RCC 7860 (cell line): ENCODE results near the gene BCL2.

Experiments used
- DNase-seq: peaks from one replicate; pipeline ENCODE4 v3.0.0-alpha.2; 2015; ENCODE audit warnings: low spot score
- FAIRE-seq: peaks from 2 replicates; lab custom pipeline; 2012; peaks lifted over from hg19 to GRCh38; lab: Jason Lieb, UNC

The BCL2 gene

DNA sequence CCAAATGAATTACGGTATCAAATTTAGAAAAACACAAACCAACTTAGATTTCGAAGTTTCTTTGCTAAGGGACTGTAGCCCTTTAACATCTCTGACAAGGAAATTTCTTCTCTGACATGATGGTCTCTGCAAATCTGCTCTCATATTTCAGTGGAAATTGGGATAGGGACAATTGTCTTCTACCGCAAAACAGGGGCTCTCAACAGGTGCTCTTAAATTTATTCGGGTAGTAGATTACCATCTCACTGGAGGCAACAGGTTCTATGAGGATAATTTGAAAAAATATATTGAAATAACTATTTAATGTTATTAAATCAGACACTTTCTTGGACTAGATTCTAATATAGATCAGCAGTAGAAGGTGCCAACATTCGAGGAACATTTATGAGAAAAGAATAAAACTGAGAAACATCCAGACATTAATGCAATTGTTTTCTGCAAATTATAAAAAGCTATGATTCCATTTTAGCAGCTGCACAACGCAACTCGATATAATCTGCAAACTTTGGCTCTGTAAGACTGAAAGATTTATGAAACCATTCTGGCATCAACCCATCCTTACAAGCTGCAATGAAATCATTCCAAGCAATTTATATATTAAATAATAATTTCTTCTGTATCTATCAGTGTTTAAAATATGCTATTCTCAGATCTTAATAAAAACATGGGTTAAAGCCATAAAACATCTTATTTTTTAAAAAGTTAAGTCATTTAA, 10.0 kb upstream of the BCL2 start:
- DNase-seq = no peak
- no peak for FAIRE-seq

DNA sequence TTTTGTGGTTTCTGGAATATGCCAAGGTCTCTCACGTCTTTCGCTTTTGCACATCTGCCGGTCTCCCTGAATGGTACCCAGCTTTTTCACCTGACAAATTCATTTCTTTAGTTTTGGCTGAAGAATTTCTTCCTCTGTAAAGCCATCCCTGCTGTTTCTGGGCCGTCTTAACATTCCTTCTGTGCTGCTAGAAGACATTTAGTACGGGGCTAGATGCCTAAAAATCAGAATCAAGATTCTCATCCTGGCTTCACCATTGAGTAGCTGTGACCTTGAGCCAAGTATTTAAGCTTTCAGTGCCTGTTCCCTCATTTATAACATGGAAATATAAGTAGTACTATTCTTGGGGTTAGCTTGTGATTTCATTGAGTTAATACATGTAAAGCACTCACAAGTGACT, 6.4 kb upstream of the BCL2 start:
- FAIRE-seq = no peak
- no peak for DNase-seq

DNA sequence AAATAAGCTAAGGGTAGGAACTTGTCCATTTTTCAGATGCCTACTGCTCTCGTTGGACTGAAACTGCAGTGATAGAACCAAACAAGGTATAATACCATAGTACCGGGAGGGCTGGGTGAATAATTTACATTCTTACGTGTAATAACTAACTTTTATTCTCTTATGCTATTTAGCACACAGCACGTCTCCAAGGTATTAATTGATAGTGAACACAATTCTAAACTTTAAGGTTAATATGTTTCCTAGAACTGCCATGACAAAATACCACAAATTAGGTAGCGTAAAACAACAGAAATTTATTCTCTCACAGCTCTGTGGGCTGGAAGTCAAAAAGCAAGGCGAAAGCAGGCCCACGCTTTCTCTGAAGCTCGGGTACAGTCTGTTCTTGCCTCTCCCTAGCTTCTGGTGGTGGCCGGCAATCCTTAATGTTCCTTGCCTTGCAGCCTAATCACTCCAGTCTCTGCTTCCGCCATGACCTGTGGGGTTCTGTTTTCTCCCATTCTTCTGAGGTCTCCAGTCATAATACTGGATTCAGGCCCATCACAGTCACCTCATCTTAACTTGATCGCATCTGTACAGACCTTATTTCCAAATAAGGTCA, 5.6 kb upstream of the BCL2 start:
- DNase-seq (no peak), FAIRE-seq (no peak)

DNA sequence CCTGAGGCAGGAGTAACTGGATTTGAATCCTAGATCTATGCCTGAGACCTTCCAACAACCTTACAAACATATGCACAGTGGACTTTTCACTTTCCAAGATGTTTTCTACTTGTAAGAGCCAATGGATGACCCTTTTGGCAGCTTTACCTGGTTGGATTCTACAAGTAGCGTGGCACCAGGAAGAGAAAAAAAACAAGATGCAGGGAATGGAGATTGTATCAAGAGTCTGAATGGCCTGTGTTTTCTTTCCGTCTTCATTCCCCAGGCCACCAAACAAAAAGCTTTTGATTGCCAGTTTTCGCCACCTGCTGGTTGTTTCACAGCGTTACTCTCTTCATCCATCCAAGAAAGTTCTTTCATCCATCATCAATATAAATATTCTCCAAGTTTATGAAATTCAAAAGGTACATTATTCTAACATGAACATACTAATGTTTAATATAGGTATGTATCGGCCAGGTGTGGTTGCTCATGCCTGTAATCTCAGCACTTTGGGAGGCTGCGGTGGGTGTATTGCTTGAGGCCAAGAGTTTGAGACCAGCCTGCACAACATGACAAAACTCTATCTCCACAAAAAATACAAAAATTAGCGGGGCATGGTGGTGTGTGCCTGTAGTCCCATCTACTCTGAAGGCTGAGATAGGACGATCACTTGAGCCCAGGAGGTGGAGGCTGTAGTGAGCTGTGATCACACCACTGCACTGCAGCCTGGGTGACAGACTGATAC, 3.5 kb upstream of the BCL2 start:
- peak; percentile 44 for DNase-seq
- peak; percentile 70 for FAIRE-seq

DNA sequence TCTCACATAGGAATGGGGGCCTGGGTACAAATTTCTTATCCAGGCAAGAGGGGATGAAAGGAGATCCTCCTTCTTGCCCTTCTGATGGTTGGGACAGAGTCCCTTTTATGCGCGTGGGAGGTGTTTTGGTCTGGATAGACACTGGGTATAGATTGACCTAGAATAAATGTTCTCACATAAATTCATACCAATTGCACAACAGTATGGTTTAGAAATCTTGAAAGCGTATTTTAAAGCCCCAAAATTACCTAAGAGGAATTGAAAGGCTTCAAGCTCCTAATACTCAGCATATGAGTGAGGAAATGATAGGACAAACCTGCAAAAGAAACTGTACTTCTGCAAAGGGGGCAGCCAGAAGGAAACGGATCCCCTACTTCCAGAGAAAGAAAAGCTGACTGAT, 2.6 kb upstream of the BCL2 start:
- DNase-seq (no peak), FAIRE-seq (no peak)

GRCh38 chr18:63321291-63321690, 1.7 kb upstream of the BCL2 start:
- FAIRE-seq (no peak), DNase-seq (no peak)

DNA sequence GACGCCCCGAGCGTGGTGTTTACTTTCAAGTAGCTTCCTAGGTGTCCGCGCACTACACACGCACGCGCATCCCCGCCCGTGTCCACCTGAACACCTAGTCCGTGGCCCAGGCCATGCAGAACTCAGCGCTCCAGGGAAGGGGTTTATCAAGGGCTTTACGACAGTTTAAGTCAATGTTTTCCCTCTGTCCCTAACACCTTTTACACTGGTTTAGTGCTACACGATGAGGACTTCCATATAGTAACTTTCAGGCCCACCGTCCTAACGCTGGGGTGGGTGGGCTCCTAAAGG, 1.4 kb upstream of the BCL2 start:
- DNase-seq (no peak), FAIRE-seq (no peak)

- FAIRE-seq (no peak), DNase-seq (peak; percentile 72)
These were observed 780 bp upstream of the BCL2 start for GRCh38 chr18:63320123-63320974.

DNA sequence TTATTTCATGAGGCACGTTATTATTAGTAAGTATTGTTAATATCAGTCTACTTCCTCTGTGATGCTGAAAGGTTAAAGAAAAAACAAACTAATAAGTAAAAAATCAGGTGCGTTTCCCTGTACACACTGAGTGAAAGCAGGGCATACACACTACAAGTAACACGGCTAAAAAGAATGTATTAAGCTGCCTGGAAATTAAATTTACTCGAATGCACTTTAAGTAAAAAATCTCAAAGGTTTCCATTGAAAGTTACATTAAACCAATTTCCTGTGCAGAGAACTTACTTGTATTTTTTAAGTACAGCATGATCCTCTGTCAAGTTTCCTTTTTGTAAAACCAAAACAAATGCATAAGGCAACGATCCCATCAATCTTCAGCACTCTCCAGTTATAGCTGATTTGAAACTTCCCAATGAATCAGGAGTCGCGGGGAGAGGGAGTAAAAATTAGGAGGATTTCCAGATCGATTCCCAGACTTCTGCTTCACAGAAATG, 633 bp downstream of the BCL2 start:
- DNase-seq = no peak
- FAIRE-seq = no peak

DNA sequence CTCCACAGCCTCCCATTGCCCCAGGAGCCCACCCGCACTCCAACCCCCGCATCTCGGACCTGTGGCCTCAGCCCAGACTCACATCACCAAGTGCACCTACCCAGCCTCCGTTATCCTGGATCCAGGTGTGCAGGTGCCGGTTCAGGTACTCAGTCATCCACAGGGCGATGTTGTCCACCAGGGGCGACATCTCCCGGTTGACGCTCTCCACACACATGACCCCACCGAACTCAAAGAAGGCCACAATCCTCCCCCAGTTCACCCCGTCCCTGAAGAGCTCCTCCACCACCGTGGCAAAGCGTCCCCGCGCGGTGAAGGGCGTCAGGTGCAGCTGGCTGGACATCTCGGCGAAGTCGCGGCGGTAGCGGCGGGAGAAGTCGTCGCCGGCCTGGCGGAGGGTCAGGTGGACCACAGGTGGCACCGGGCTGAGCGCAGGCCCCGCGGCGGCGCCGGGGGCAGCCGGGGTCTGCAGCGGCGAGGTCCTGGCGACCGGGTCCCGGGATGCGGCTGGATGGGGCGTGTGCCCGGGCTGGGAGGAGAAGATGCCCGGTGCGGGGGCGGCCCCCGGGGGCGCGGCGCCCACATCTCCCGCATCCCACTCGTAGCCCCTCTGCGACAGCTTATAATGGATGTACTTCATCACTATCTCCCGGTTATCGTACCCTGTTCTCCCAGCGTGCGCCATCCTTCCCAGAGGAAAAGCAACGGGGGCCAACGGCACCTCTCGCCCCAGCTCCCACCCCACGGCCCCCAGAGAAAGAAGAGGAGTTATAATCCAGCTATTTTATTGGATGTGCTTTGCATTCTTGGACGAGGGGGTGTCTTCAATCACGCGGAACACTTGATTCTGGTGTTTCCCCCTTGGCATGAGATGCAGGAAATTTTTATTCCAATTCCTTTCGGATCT, 1.3 kb downstream of the BCL2 start:
- FAIRE-seq = no peak

GRCh38 chr18:63317556-63317946, 2.0 kb downstream of the BCL2 start:
- FAIRE-seq (no peak), DNase-seq (no peak)

More for the DNA sequence above, 1.3 kb downstream of the BCL2 start:
- DNase-seq = peak; percentile 22

DNA sequence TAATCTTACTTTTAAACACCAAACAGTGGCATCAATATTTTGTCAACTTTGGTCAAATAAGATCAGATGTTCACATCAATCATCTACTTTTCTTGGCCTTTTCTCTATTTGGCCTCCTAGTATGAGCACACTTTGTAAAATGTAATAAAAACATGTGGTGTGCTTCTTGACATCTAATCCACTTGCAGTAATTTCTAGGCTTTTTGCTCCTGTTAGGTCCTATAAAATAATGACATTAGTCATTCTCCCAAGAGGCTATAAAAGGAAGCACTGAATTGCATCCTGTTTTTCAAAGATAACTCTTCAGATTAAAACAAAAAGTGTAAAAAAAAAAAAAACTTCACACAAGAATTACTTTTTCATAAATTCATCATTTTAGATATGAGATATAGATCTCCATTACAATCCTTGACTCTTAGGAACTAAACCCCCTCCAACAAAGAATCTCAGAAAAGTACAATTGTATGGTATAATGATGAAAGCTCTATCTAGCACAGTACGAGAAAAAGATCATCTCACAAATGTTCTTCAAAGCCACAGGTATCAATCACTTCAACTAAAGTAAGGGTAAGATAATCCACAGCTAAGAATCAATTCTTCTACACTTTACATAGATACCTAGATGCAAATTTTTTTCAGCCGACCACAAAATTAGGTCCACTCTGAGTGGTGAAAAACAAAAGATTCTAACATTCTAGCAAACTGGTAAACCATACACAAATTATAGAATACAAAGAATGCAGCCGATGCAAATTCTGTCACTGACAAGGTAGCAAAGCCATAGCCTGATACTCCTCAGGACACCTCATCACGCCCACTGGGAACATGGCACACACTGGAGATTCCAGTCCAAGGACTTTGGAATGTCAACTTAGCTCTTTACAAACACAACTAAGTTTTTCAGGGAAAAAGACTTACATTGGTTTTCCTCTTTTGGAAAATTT, 2.7 kb downstream of the BCL2 start:
- peak; percentile 58 for FAIRE-seq
- DNase-seq = no peak

DNA sequence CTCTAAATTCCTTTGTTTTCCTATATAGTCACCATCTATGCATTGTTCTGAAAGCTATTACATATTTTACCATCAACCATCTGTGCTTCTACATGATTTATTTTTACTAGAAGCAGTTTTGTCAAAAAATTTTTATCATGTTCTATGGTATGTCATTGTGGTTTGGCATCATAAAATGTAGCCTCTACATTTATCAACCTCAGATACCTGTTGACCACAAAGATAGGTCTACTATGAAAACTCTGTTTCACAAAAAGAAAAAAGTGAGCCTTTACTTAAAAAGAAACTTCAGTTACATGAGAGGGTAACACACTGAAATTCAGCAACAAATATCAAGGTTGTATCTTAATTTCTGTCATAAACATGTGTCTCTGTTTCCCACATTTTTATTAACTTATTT, 3.7 kb downstream of the BCL2 start:
- FAIRE-seq (peak; percentile 68), DNase-seq (no peak)

DNA sequence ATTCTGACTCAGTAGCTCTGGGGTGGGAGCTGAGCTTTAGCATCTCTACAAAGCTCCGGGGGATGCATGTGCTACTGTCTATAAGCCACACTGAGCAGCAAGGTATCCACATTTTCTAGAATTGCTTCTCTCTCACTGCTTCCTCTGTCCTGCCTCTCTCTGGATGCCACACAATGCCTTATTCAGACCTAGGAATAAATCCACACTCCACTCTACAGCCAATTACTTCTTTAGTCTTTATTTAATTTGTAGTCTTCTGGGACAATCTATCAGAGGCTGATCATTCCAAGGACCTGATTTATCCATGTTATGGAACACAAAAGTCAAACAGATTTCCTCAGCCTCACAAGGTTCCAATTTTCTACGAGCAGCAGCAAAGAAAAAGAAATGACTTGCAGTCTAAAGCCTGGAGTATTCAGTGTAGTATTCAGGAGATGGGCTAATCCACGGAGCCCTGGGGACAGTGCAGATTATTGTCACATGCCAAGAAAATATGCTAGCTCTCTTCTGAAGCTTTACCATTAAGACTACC, 4.4 kb downstream of the BCL2 start:
- DNase-seq = no peak
- FAIRE-seq = no peak

GRCh38 chr18:63314062-63314790, 5.3 kb downstream of the BCL2 start:
- FAIRE-seq (no peak), DNase-seq (no peak)

DNA sequence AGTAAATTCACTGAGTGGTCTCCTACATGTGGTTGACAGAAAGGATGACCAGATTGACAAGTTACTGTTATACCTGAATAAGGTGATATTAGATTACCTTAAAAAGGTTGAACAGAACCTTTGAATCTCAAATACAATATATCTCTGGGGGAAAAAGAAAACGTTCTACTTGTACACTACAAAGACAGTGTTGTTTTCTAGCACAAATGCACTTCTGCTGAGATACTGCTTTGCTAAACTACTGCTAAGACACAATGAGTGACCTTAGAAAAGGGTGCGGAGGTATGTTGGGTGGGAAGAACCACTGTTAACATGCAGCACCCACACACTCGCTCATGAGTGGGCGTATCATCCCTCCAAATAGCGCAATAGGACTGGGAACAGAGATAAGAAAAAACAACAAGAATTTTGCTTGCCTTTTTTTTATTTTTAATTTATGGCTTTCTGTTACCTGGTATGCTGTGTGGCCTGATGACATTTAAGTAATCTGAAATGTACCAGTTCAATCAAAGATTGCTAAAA, 6.1 kb downstream of the BCL2 start:
- no peak for DNase-seq
- no peak for FAIRE-seq

GRCh38 chr18:63312737-63313395, 6.7 kb downstream of the BCL2 start:
- FAIRE-seq (no peak), DNase-seq (no peak)
